ENCODE results near the gene APP.

APP gene

GRCh38 chr21:26162081-26162480 lies 8.5 kb downstream of the APP start:
- no peaks in the 10 kb centered on the region for H3K9me3 ChIP-seq (ENCODE audit: low read length)
- no peaks in the 10 kb centered on the region for H3K36me3 ChIP-seq (ENCODE audit: insufficient read depth, low read length)
- H3K9me2 ChIP-seq (ENCODE audit: low read depth, low read length) = no peaks in the 10 kb centered on the region
- H3K27me3 ChIP-seq (ENCODE audit: insufficient read depth, low read length) = no peaks in the 10 kb centered on the region
- H3K4me3 ChIP-seq (ENCODE audit: low read depth, low read length, poor library complexity, severe bottlenecking) = no peak overlapping the region
- no peaks in the 10 kb centered on the region for H3F3A ChIP-seq (ENCODE audit: insufficient read depth, low read length)
- H3K9ac ChIP-seq (ENCODE audit: low read length) = no peak overlapping the region
- H3K4me2 ChIP-seq (ENCODE audit: low read length) = no peak overlapping the region
- no peak for TF ChIP-seq EZH2 (IDR thresholded peaks at IDR 0.05; ENCODE audit: borderline replicate concordance, low read length)
- H3K79me2 ChIP-seq (ENCODE audit: insufficient read depth, low read length) = no peaks in the 10 kb centered on the region
- no peaks in the 10 kb centered on the region for H3K4me1 ChIP-seq (ENCODE audit: insufficient read depth, low read length, severe bottlenecking)
- no peak overlapping the region for H2AFZ ChIP-seq (ENCODE audit: low read length)
- no peak overlapping the region for H3K27ac ChIP-seq (ENCODE audit: low read depth, low read length, poor library complexity, severe bottlenecking)
- H4K20me1 ChIP-seq (ENCODE audit: insufficient read depth, low read length) = no peaks in the 10 kb centered on the region

DNA sequence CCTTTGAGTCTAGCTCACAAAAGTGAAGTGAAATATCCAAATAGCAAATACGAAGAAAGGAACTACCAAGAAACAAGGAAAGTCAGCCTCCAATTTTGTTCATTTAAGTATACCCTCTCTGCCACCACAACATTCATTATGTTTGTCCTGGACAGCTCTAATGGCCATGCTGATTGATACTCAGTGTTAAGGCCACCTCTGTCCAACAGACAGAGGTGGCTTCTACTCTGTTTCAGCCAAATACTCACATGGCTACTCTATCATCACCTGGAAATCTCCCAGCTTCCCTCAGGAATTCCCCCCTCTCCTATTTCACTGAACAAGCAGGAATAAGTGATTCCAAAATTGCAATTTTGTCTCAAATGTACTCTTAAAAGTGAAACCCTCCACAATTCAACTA lies 10.7 kb downstream of the APP start:
- no peaks in the 10 kb centered on the region for H3K36me3 ChIP-seq (ENCODE audit: insufficient read depth, low read length)
- no peak overlapping the region for H2AFZ ChIP-seq (ENCODE audit: low read length)
- H3K4me3 ChIP-seq (ENCODE audit: low read depth, low read length, poor library complexity, severe bottlenecking) = no peak overlapping the region
- TF ChIP-seq EZH2 (IDR thresholded peaks at IDR 0.05; ENCODE audit: borderline replicate concordance, low read length) = no peak
- TF ChIP-seq, protein P1, sequence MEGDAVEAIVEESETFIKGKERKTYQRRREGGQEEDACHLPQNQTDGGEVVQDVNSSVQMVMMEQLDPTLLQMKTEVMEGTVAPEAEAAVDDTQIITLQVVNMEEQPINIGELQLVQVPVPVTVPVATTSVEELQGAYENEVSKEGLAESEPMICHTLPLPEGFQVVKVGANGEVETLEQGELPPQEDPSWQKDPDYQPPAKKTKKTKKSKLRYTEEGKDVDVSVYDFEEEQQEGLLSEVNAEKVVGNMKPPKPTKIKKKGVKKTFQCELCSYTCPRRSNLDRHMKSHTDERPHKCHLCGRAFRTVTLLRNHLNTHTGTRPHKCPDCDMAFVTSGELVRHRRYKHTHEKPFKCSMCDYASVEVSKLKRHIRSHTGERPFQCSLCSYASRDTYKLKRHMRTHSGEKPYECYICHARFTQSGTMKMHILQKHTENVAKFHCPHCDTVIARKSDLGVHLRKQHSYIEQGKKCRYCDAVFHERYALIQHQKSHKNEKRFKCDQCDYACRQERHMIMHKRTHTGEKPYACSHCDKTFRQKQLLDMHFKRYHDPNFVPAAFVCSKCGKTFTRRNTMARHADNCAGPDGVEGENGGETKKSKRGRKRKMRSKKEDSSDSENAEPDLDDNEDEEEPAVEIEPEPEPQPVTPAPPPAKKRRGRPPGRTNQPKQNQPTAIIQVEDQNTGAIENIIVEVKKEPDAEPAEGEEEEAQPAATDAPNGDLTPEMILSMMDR (IDR thresholded peaks at IDR 0.05; ENCODE audit: low read length) = no peak
- H3K9ac ChIP-seq (ENCODE audit: low read length) = no peak overlapping the region
- no peaks in the 10 kb centered on the region for H3K9me3 ChIP-seq (ENCODE audit: low read length)
- no peaks in the 10 kb centered on the region for H3K9me2 ChIP-seq (ENCODE audit: low read depth, low read length)
- H4K20me1 ChIP-seq (ENCODE audit: insufficient read depth, low read length) = no peaks in the 10 kb centered on the region
- no peaks in the 10 kb centered on the region for H3K79me2 ChIP-seq (ENCODE audit: insufficient read depth, low read length)
- no peak overlapping the region for H3K4me2 ChIP-seq (ENCODE audit: low read length)
- no peaks in the 10 kb centered on the region for H3K27me3 ChIP-seq (ENCODE audit: insufficient read depth, low read length)
- no peaks in the 10 kb centered on the region for H3F3A ChIP-seq (ENCODE audit: insufficient read depth, low read length)
- no peaks in the 10 kb centered on the region for H3K4me1 ChIP-seq (ENCODE audit: insufficient read depth, low read length, severe bottlenecking)
- no peak overlapping the region for H3K27ac ChIP-seq (ENCODE audit: low read depth, low read length, poor library complexity, severe bottlenecking)

- Histone ChIP-seq H3F3A (ENCODE audit: insufficient read depth, low read length) (no peaks in the 10 kb centered on the region), H3K4me1 (ENCODE audit: insufficient read depth, low read length, severe bottlenecking) (no peaks in the 10 kb centered on the region), H3K27me3 (ENCODE audit: insufficient read depth, low read length) (no peaks in the 10 kb centered on the region), H3K4me2 (ENCODE audit: low read length) (no peak overlapping the region), H3K9ac (ENCODE audit: low read length) (no peak overlapping the region), H3K27ac (ENCODE audit: low read depth, low read length, poor library complexity, severe bottlenecking) (no peak overlapping the region), H3K4me3 (ENCODE audit: low read depth, low read length, poor library complexity, severe bottlenecking) (no peak overlapping the region), H3K9me3 (ENCODE audit: low read length) (no peaks in the 10 kb centered on the region), H4K20me1 (ENCODE audit: insufficient read depth, low read length) (no peaks in the 10 kb centered on the region), H3K36me3 (ENCODE audit: insufficient read depth, low read length) (no peaks in the 10 kb centered on the region), H2AFZ (ENCODE audit: low read length) (no peak overlapping the region), H3K79me2 (ENCODE audit: insufficient read depth, low read length) (no peaks in the 10 kb centered on the region), H3K9me2 (ENCODE audit: low read depth, low read length) (no peaks in the 10 kb centered on the region)
- TF ChIP-seq, protein P1 (IDR thresholded peaks at IDR 0.05; ENCODE audit: low read length) = no peak
- TF ChIP-seq EZH2 (IDR thresholded peaks at IDR 0.05; ENCODE audit: borderline replicate concordance, low read length) = no peak
Measured at GRCh38 chr21:26157801-26158200, 12.8 kb downstream of the APP start.

- no peaks in the 10 kb centered on the region for H3K79me2 ChIP-seq (ENCODE audit: insufficient read depth, low read length)
- H3F3A ChIP-seq (ENCODE audit: insufficient read depth, low read length) = no peaks in the 10 kb centered on the region
- no peak overlapping the region for H3K27ac ChIP-seq (ENCODE audit: low read depth, low read length, poor library complexity, severe bottlenecking)
- no peak overlapping the region for H2AFZ ChIP-seq (ENCODE audit: low read length)
- no peak for TF ChIP-seq EZH2 (IDR thresholded peaks at IDR 0.05; ENCODE audit: borderline replicate concordance, low read length)
- TF ChIP-seq, protein P1 (IDR thresholded peaks at IDR 0.05; ENCODE audit: low read length) = no peak
- H3K4me1 ChIP-seq (ENCODE audit: insufficient read depth, low read length, severe bottlenecking) = no peaks in the 10 kb centered on the region
- H3K36me3 ChIP-seq (ENCODE audit: insufficient read depth, low read length) = no peaks in the 10 kb centered on the region
- H3K27me3 ChIP-seq (ENCODE audit: insufficient read depth, low read length) = no peaks in the 10 kb centered on the region
- H3K9me2 ChIP-seq (ENCODE audit: low read depth, low read length) = no peaks in the 10 kb centered on the region
- H3K4me2 ChIP-seq (ENCODE audit: low read length) = no peak overlapping the region
- H3K9ac ChIP-seq (ENCODE audit: low read length) = no peak overlapping the region
- no peak overlapping the region for H3K4me3 ChIP-seq (ENCODE audit: low read depth, low read length, poor library complexity, severe bottlenecking)
- no peaks in the 10 kb centered on the region for H4K20me1 ChIP-seq (ENCODE audit: insufficient read depth, low read length)
- no peaks in the 10 kb centered on the region for H3K9me3 ChIP-seq (ENCODE audit: low read length)
Measured at GRCh38 chr21:26154753-26155152, 15.8 kb downstream of the APP start.
